GM12873 (cell line): ENCODE measurements around the gene DOCK4.

Experiments
- TF ChIP-seq, protein P1 (sequence below): IDR thresholded peaks from 2 replicates; pipeline ENCODE4 v1.5.1; 2012; ENCODE audit warnings: low read depth, mild to moderate bottlenecking, moderate library complexity, low read length, control low read depth; ENCODE audit not compliant: insufficient read depth; ENCODE audit errors: missing control alignments

DOCK4 gene

DNA sequence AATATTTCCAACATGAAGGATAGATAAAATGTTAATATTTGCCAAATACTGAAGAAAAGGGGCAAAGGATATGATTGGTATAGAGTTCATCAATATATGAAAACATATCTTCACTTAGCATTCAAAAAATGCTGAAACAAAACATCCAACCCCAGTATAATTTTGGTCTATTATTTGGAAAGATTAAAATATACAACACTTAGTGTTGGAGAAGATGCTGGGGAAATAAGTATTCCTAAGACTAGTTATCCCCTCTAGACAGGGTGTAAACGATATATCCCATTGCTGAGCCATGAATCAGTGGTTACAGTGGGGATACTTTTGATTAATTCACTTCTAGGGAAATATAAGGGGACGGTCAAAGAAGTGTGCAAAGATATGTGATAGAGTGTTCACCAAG is 456.6 kb downstream of the DOCK4 start:
- TF ChIP-seq, protein P1, sequence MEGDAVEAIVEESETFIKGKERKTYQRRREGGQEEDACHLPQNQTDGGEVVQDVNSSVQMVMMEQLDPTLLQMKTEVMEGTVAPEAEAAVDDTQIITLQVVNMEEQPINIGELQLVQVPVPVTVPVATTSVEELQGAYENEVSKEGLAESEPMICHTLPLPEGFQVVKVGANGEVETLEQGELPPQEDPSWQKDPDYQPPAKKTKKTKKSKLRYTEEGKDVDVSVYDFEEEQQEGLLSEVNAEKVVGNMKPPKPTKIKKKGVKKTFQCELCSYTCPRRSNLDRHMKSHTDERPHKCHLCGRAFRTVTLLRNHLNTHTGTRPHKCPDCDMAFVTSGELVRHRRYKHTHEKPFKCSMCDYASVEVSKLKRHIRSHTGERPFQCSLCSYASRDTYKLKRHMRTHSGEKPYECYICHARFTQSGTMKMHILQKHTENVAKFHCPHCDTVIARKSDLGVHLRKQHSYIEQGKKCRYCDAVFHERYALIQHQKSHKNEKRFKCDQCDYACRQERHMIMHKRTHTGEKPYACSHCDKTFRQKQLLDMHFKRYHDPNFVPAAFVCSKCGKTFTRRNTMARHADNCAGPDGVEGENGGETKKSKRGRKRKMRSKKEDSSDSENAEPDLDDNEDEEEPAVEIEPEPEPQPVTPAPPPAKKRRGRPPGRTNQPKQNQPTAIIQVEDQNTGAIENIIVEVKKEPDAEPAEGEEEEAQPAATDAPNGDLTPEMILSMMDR: no peak

DNA sequence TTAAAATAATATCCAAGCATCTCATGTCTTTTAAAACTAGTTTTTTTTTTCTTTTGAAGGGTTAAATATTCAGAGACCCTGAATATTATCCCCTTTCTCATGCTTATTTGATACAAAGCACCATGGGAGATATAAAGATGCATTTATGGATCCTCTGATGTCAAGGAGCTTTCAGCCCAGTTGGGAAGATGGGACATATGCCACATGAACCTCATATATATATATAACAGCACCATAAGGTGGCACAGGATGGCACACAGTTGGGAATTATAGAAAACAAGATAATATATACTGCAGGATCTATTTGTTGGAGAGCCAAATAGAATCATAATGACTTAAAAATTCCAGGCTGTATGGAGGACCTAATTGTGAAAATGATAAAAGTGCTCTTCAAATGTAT is 458.5 kb downstream of the DOCK4 start:
- TF ChIP-seq, protein P1: no peak

DNA sequence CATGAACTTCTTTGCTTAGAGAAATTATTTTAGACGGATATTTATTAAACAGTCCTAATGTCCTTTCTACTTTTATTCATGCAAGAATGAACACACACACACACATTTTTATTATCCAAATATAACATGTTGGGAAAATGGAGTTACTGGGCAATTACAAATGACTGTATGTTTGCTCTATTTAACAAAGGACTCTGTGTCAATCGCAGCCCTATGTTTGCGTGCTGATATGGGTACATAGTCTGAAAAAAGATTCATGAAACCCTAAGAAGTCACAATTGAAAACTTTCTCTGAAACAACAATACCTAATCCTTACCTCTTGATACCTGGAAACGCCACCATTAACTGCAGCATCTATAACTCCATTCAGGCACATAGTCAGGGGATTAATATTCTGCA is 459.2 kb downstream of the DOCK4 start:
- TF ChIP-seq, protein P1: no peak

DNA sequence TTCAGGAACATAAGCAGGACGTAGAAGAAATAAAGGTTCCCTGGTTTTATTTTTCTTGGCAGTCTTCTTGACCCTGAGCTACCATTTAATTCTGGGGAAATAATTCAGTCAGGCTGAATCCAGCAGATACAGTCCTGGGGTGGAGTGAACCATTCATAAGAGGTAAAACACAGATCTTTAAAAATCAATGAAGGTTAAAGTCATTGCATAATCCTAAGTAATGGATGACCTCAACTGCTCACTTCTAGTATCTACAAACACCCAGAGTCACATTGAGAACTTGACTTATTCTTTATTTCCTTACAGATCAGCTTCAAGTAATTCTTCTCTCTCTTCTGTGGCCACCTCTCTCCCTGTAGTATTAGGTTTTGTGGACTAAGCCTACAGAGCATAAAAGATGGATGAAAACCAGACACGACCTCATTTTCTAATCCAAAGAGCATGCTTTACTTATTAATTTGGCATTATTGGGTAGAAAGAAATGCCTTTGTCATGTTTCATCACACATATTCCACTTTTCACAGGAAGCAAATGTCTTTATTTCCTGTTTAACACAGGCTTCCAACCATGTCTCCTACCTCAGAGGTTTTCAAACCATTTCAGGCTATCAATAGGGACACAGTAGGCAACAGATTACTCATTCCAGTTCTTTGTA is 461.6 kb downstream of the DOCK4 start:
- TF ChIP-seq, protein P1: no peak

DNA sequence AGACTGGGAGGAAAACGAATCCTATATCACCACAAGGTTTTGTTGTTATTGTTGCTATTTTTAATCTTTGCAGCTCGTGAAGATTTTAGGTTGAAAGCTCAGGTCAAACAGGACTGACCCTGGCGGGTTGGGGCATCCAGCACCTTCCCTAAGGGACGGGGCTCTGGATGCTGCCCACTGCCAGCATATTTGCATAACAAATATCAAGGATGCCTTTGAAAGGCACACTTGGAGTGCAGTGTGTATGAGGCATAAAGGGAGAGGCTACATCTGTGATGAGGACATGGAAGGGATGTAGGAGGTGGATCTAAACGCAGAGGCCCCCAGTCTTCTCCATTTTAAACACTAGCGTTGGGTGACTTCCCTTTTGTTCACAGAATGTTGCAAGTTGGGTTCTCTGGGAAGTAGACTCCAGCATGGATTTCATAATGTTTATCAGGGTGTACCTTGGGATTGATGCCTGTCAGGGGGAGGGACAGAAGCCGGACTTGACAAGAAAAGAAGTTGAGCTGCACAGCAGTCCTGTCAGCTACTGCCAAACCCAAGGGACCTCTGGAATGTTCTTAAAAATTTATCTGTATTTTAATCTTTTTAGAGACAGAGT is 462.9 kb downstream of the DOCK4 start:
- TF ChIP-seq, protein P1: no peak

DNA sequence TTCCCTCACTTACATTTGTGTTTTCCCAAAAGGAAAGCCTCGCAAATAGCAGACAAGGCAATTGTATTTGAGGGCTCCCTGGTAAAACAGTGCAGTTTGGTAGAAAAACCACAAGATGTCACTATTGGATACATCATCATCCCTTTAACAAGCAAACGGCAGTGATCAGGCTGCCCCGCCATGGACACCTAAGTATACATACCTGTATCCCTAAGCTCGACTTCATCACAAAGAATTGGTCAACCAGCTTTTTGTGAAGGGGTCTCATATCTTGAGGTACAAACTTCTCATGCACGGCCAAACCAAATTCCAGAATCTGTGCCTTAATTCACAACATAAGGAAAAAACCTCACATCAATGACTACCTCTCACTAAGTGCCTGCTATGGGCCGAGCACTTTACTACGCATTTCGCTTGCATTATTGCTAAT is 464.4 kb downstream of the DOCK4 start:
- TF ChIP-seq, protein P1: peak; percentile 75

DNA sequence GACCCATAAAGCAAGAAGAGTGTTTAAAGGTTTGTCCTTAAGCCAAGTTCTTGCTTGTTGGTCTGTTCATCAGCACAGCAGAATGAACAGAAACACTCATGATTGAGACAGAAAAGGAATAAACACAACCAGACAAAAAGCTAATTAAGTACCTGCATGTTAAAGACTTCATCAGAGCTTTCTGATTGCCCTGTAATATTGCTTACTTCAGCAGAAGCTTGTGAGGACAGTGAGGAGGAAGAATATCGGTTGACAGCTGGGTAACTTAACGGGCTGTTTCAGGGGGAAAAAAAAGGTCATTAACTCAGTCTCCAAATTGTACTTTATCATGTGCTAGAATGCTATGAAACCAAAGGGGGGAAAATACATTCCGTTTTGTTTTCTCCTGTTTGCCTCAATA is 465.3 kb downstream of the DOCK4 start:
- TF ChIP-seq, protein P1: no peak
